NCI-H1436 treated with DMSO at 0.1 percent for 48 hours (cell line): ENCODE results near the gene FASN.

ENCODE experiments used
- DNase-seq: peaks from one replicate; lab custom pipeline; 2025; lab: John Stamatoyannopoulos, UW

Gene FASN

GRCh38 chr17:82117139-82118090 lies 19.4 kb upstream of the FASN start:
- DNase-seq, result no peak

- DNase-seq, result no peak
Observed at GRCh38 chr17:82116246-82116645, 18.2 kb upstream of the FASN start.

- DNase-seq, result no peak
Observed at GRCh38 chr17:82114872-82115271, 16.8 kb upstream of the FASN start.

GRCh38 chr17:82114447-82114846 lies 16.4 kb upstream of the FASN start:
- DNase-seq, result no peak

GRCh38 chr17:82113941-82114340 lies 15.9 kb upstream of the FASN start:
- no peak for DNase-seq

GRCh38 chr17:82113422-82113821 lies 15.4 kb upstream of the FASN start:
- DNase-seq, result no peak

- DNase-seq, result no peak
Observed at GRCh38 chr17:82112914-82113311, 14.9 kb upstream of the FASN start.

GRCh38 chr17:82112181-82112913 lies 14.3 kb upstream of the FASN start:
- DNase-seq, result no peak

GRCh38 chr17:82110298-82110697 lies 12.3 kb upstream of the FASN start:
- no peak for DNase-seq

- no peak for DNase-seq
Observed at GRCh38 chr17:82108961-82109475, 11.0 kb upstream of the FASN start.

- DNase-seq, result no peak
Observed at GRCh38 chr17:82108496-82108945, 10.5 kb upstream of the FASN start.

- no peak for DNase-seq
Observed at GRCh38 chr17:82108038-82108437, 10.0 kb upstream of the FASN start.

GRCh38 chr17:82107341-82107860 lies 9.4 kb upstream of the FASN start:
- DNase-seq, result no peak

- DNase-seq, result no peak
Observed at GRCh38 chr17:82106688-82107305, 8.8 kb upstream of the FASN start.

GRCh38 chr17:82105882-82106687 lies 8.0 kb upstream of the FASN start:
- DNase-seq, result no peak

- no peak for DNase-seq
Observed at GRCh38 chr17:82105417-82105881, 7.4 kb upstream of the FASN start.

- DNase-seq, result no peak
Observed at GRCh38 chr17:82104797-82105416, 6.9 kb upstream of the FASN start.

GRCh38 chr17:82103553-82104451 lies 5.8 kb upstream of the FASN start:
- no peak for DNase-seq
